DMS114 treated with DMSO at 0.1 percent for 48 hours (cell line): ENCODE data around the gene ERCC4.
A peak's percentile ranks its signal among the peaks of the same experiment; 100 is the strongest.

ENCODE experiments used
- DNase-seq: peaks from one replicate; lab custom pipeline; 2025; ENCODE audit not compliant: unreplicated experiment; lab: John Stamatoyannopoulos, UW

ERCC4 gene

GRCh38 chr16:13909872-13910303 is 10.1 kb upstream of the ERCC4 start:
- DNase-seq: no peak

GRCh38 chr16:13911306-13911705 is 8.6 kb upstream of the ERCC4 start:
- no peak for DNase-seq

GRCh38 chr16:13911871-13912270 is 8.1 kb upstream of the ERCC4 start:
- no peak for DNase-seq

GRCh38 chr16:13912891-13913290 is 7.1 kb upstream of the ERCC4 start:
- DNase-seq: no peak

GRCh38 chr16:13913374-13914292 is 6.3 kb upstream of the ERCC4 start:
- DNase-seq: no peak

- no peak for DNase-seq
These were observed 4.8 kb upstream of the ERCC4 start for GRCh38 chr16:13915033-13915635.

GRCh38 chr16:13919330-13919682 is 648 bp upstream of the ERCC4 start:
- DNase-seq: peak; percentile 49

- DNase-seq: no peak
These were observed 510 bp downstream of the ERCC4 start for GRCh38 chr16:13920510-13920818.

- DNase-seq: no peak
These were observed 1.4 kb downstream of the ERCC4 start for GRCh38 chr16:13921328-13921727.

- peak; percentile 28 for DNase-seq
These were observed 3.8 kb downstream of the ERCC4 start for GRCh38 chr16:13923703-13924298.

GRCh38 chr16:13926464-13926863 is 6.5 kb downstream of the ERCC4 start:
- DNase-seq: no peak

GRCh38 chr16:13926891-13927290 is 6.9 kb downstream of the ERCC4 start:
- DNase-seq: no peak

- no peak for DNase-seq
These were observed 8.7 kb downstream of the ERCC4 start for GRCh38 chr16:13928646-13929045.

GRCh38 chr16:13931845-13932244 is 11.9 kb downstream of the ERCC4 start:
- no peak for DNase-seq

GRCh38 chr16:13935408-13935807 is 15.5 kb downstream of the ERCC4 start:
- no peak for DNase-seq

- no peak for DNase-seq
These were observed 16.2 kb downstream of the ERCC4 start for GRCh38 chr16:13936155-13936554.

GRCh38 chr16:13936596-13937081 is 16.7 kb downstream of the ERCC4 start:
- no peak for DNase-seq

GRCh38 chr16:13937411-13937810 is 17.5 kb downstream of the ERCC4 start:
- DNase-seq: no peak

GRCh38 chr16:13938480-13938879 is 18.5 kb downstream of the ERCC4 start:
- no peak for DNase-seq

GRCh38 chr16:13939821-13940220 is 19.9 kb downstream of the ERCC4 start:
- no peak for DNase-seq

GRCh38 chr16:13940397-13940933 is 20.5 kb downstream of the ERCC4 start:
- no peak for DNase-seq

GRCh38 chr16:13944816-13945215 is 24.9 kb downstream of the ERCC4 start:
- DNase-seq: no peak
